Stomach (tissue), 9 donors: ENCODE measurements around the gene ALS2CL. TPM values are rescaled to one million over a fixed set of nuclear protein-coding genes. Genes with fewer than 3 reads are reported as not detected.
A peak's percentile ranks its signal among the peaks of the same experiment; 100 is the strongest.

Experiments used
- DNase-seq, 2 donors: peaks; one replicate each; pipeline versions ENCODE4 v3.0.0 to v3.0.0-alpha.2; 2013 to 2019
- H3K27ac ChIP-seq, 5 donors: fragments of 200-600 bp in 4 of 5; sonication (generic) in 4 of 5; one replicate each; pipeline ENCODE4 v1.5.1; 2013 to 2019; ENCODE audit warnings: mild to moderate bottlenecking in 1 of 5, moderate library complexity in 1 of 5
- H3K27me3 ChIP-seq, 3 donors: fragments of 200-600 bp; sonication (generic); one replicate each; pipeline ENCODE4 v1.5.1; 2017 to 2019; ENCODE audit warnings: mixed run types in 1 of 3
- H3K36me3 ChIP-seq, 4 donors: fragments of 200-600 bp; sonication (generic); 1 replicate in 3 of 4; 2 replicates in 1 of 4; pipeline ENCODE4 v1.5.1; 2016 to 2019
- H3K4me1 ChIP-seq, 4 donors: fragments of 200-600 bp; sonication (generic); one replicate each; pipeline ENCODE4 v1.5.1; 2016 to 2019
- H3K4me3 ChIP-seq, 4 donors: fragments of 200-600 bp; sonication (generic) in 3 of 4; one replicate each; pipeline ENCODE4 v1.5.1; 2016 to 2019; ENCODE audit warnings: mild to moderate bottlenecking in 1 of 4
- H3K9me3 ChIP-seq, 4 donors: fragments of 200-600 bp; sonication (generic); one replicate each; pipeline ENCODE4 v1.5.1; 2016 to 2019
- CTCF ChIP-seq, 7 experiments: fragments of 450-650 bp in 4 of 7; fragments of 200-600 bp in 3 of 7; sonication (generic) in 3 of 7; IDR thresholded peaks; one replicate each; pipeline ENCODE4 v1.5.1; 2016 to 2019; ENCODE audit warnings: antibody characterized with exemption in 7 of 7, control low read depth in 2 of 7, mild to moderate bottlenecking in 1 of 7
- EP300 ChIP-seq: sonication (generic); formaldehyde crosslinking; IDR thresholded peaks from one replicate; pipeline ENCODE4 v1.6.1; 2017; ENCODE audit warnings: antibody characterized with exemption
- POLR2A ChIP-seq, 4 donors: fragments of 450-650 bp; IDR thresholded peaks; one replicate each; pipeline ENCODE4 v1.6.1; 2016; ENCODE audit warnings: antibody characterized with exemption in 4 of 4, control low read depth in 2 of 4, mild to moderate bottlenecking in 1 of 4, moderate library complexity in 1 of 4
- POLR2AphosphoS5 ChIP-seq, 3 donors: sonication (generic); formaldehyde crosslinking; IDR thresholded peaks; one replicate each; pipeline ENCODE4 v1.6.1; 2016; ENCODE audit warnings: antibody characterized with exemption in 3 of 3
- WGBS, 5 donors: extraction: QIAGEN DNeasy Blood & Tissue Kit in 3 of 5; methylation state at CpG; one replicate each; pipeline versions ENCODE4 v1.1.5 to v1.1.7; 2013 to 2018; 5-methylcytosine and 5-hydroxymethylcytosine counted together
- intact Hi-C: fragments of 100-400 bp; cut with DNase I; formaldehyde crosslinking; loops from one replicate; pipeline ENCODE4 v1.15.1; 2023; ENCODE audit warnings: low total_unique reads
- polyA plus RNA-seq, 3 donors: library from polyadenylated mRNA; stranded (reverse); fragments of 200-250 nt; gene quantifications; one replicate each; pipeline ENCODE4 v1.2.3, GENCODE V29; 2013
- total RNA-seq, 5 donors: library from RNA; depleted of rRNA; stranded (reverse); fragments of >200 nt; gene quantifications; one replicate each; pipeline versions ENCODE4 v1.1.0 to v1.2.3, GENCODE V29; 2014 to 2016
- donor health status: healthy with polysubstance abuse.
- donor health status: Bipolar disorder and iron deficiency.
- donor health status: healthy.

ALS2CL gene
- total and polyA plus RNA-seq, 8 donors: 5.3 to 107 (median 47.8) TPM

- TF ChIP-seq POLR2AphosphoS5 (IDR thresholded peaks at IDR 0.05): no peak
- no peak for TF ChIP-seq POLR2A (IDR thresholded peaks at IDR 0.05)
- no peak for TF ChIP-seq EP300
- no peak for TF ChIP-seq CTCF (IDR thresholded peaks at IDR 0.05)
- DNase-seq: no peak
- Histone ChIP-seq H3K36me3 (peaks cover 0 to 66% (median 44%) of the 10 kb centered on the region in 4 donors), H3K9me3 (no peaks in the 10 kb centered on the region), H3K4me3 (no peak overlapping the region), H3K27ac (no peak overlapping the region), H3K27me3 (no peaks in the 10 kb centered on the region), H3K4me1 (peaks cover 0 to 14% (median 9%) of the 10 kb centered on the region in 4 donors)
- intact Hi-C loops: no loop called here
- WGBS, 5 donors: 80 to 87% (median 85%) methylated on average over 5 of the region's 5 CpGs
Observed at GRCh38 chr3:46679681-46680080, 13.8 kb downstream of the ALS2CL start.

GRCh38 chr3:46678280-46678679 lies 15.2 kb downstream of the ALS2CL start:
- Histone ChIP-seq H3K27me3 (no peaks in the 10 kb centered on the region), H3K9me3 (no peaks in the 10 kb centered on the region), H3K36me3 (peaks cover 0 to 66% (median 44%) of the 10 kb centered on the region in 4 donors), H3K4me1 (peaks cover 0 to 14% (median 9%) of the 10 kb centered on the region in 4 donors), H3K4me3 (no peak overlapping the region), H3K27ac (no peak overlapping the region)
- no peak for TF ChIP-seq POLR2A (IDR thresholded peaks at IDR 0.05)
- TF ChIP-seq EP300: no peak
- no peak for TF ChIP-seq POLR2AphosphoS5 (IDR thresholded peaks at IDR 0.05)
- TF ChIP-seq CTCF (IDR thresholded peaks at IDR 0.05): no peak
- 94 to 100% (median 97%) methylated on average over 4 to 6 of the region's 6 CpGs for WGBS, 5 donors
- DNase-seq: no peak
- intact Hi-C loops: no loop called here

- DNase-seq: peak in 1 of 2 donors; percentile 81
- TF ChIP-seq POLR2AphosphoS5 (IDR thresholded peaks at IDR 0.05) (no peak), CTCF (IDR thresholded peaks at IDR 0.05) (no peak), POLR2A (IDR thresholded peaks at IDR 0.05) (no peak), EP300 (no peak)
- H3K36me3 ChIP-seq: peaks cover 0 to 68% (median 38%) of the 10 kb centered on the region in 4 donors
- H3K4me1 ChIP-seq: peaks cover 0 to 14% (median 9%) of the 10 kb centered on the region in 4 donors
- intact Hi-C loops: no loop called here
- H3K4me3 ChIP-seq: no peak overlapping the region
- no peaks in the 10 kb centered on the region for H3K9me3 ChIP-seq
- H3K27me3 ChIP-seq: no peaks in the 10 kb centered on the region
- peak overlapping the region in 1 of 5 donors; percentile 46 for H3K27ac ChIP-seq
- 75 to 81% (median 79%) methylated on average over 6 of the region's 6 CpGs for WGBS, 5 donors
Observed at GRCh38 chr3:46677411-46677726, 16.1 kb downstream of the ALS2CL start.

- TF ChIP-seq POLR2AphosphoS5 (IDR thresholded peaks at IDR 0.05) (no peak), POLR2A (IDR thresholded peaks at IDR 0.05) (no peak), CTCF (IDR thresholded peaks at IDR 0.05) (no peak), EP300 (no peak)
- no peaks in the 10 kb centered on the region for H3K27me3 ChIP-seq
- H3K4me3 ChIP-seq: no peak overlapping the region
- intact Hi-C loops: no loop called here
- peak overlapping the region in 2 of 5 donors; percentile 28 to 46 for H3K27ac ChIP-seq
- WGBS, 5 donors: 76 to 84% (median 79%) methylated on average over 10 to 16 of the region's 16 CpGs
- no peak for DNase-seq
- no peaks in the 10 kb centered on the region for H3K9me3 ChIP-seq
- peaks cover 0 to 14% (median 9%) of the 10 kb centered on the region in 4 donors for H3K4me1 ChIP-seq
- peaks cover 0 to 68% (median 33%) of the 10 kb centered on the region in 4 donors for H3K36me3 ChIP-seq
Observed at GRCh38 chr3:46676601-46677410, 16.7 kb downstream of the ALS2CL start.
